Measurements from ENCODE around the gene ECHDC1.

ECHDC1 gene

DNA sequence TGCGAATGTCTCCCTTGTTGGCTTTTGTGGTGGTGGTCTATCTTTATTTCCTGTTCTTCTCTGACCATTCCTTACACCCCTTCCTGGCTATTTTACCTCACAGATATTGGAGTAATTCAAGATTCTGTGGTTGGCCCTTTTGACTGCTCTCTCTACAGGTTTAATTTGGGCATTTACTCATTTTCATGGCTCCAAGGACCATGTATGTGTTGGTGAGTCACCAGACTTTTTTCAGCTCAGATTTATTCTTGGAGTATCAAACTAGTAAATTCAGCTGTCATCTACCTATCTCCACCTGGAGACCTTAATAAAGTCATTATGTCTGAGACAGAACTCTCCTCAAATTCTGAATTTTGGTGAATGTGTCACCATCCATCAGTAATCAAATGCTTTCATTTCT, 61.2 kb downstream of the ECHDC1 start:
- DNase-seq (ENCODE audit: low read depth) = no peak

GRCh38 chr6:127279815-127280214, 63.6 kb downstream of the ECHDC1 start:
- no peak for DNase-seq (ENCODE audit: low read depth)

DNA sequence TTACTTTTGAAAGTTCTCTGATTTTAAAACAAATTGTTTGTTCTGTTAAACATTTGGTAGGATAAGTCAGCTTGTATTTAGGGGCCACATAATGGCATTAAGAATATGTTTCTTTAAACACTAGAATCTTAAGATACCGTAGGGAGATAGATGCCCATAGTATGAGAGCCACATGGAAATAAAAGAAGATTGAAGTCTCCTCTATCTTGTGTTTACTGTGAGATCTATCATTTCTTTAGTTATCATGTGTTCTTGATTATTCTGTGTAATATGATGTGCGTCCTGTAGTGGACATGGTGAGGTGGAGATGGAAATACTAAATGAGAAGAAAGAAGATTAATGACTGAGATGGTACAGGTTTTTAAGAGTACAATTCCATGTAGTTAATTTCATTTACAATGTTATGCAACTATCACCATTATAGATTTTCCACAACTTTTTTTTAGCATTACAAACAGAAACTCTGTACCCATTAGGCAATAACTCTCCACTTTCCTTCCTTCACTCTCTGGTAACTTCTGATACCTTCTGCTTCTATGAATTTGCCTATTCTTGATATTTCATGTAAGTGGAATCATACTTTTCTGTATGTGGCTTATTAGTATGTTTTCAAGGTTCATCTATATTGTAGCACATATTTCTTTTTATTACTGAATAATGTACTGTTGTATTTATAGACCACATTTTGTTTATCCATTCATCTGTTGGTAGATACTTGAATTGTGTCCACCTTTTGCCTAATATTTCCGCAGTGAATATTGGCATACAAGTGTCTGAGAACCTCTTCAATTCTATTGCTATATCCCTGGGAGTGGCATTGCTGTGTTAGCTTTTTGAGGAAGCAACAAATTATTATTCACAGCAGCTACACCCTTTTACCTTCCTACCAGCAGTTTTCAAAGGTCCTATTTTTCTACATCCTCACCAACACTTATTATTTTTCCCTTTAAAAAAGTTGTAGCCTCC, 65.2 kb downstream of the ECHDC1 start:
- no peak for DNase-seq (ENCODE audit: low read depth)

DNA sequence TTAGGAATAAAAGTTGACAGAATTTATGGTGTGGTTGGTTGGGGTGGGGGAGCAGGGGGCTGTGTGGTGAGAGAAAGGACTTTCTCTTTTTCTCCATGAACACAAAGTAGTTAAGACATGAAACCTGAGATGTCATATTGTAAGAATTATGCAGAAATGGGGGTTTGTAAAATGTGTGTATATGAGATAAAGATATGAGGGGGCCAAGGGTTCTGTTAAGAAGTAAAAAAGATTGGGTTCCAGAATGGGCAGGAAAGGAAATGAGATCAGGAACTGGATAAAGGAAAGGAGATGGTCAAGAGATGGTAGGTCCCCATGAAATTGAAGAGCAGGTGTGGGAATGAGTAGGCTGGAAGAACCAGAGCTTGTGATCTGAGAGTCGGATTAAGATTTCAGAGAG, 67.1 kb downstream of the ECHDC1 start:
- no peak for DNase-seq (ENCODE audit: low read depth)

- no peak for DNase-seq (ENCODE audit: low read depth)
Measured at GRCh38 chr6:127273499-127273898, 69.9 kb downstream of the ECHDC1 start.

- DNase-seq (ENCODE audit: low read depth) = no peak
Measured at GRCh38 chr6:127272576-127272975, 70.8 kb downstream of the ECHDC1 start.

DNA sequence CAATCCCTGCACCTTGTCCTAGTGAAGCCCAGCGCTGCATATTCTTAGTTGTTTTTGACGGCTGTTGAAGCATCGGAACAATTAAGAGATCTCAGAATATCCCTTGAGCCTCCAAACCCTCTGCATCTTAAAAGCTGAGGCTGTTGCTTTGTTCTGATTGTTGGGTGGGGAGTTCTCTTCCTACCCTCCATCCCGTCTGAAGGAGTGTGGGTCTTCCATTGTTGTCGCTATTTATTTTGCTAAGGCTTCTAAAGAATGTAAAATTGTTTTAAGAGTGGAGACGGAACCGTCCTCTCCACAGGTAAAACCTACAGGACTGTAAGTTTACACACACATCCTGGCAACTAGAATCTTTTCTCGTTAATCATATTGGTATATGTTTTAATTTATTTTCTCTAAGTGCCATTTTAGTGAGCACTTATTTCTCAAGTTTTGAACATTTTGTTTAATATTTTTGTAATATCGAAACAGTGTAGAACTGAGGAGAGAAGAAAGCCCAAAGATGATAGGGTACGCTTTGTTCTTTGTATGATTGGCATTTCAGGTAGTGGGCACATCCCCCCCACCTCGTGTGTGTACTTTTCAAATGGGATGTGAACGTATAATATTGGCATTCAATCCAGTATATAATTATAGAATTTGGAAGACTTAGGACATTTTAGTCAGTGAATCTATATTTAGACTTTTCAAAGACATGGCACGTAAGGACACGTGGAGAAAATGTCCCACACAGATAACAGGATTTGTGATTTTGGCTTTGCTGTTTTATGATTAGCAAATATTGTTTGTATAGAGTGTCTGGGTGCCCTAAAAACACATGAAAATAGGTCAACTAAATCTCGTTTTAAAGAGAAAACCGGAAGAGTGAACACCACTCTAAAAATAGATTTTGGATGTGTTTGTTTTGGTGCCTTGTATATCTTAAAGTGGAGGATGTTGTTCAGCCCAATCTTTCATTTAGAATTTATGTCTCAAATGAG, 75.5 kb downstream of the ECHDC1 start:
- no peak for DNase-seq (ENCODE audit: low read depth)

DNA sequence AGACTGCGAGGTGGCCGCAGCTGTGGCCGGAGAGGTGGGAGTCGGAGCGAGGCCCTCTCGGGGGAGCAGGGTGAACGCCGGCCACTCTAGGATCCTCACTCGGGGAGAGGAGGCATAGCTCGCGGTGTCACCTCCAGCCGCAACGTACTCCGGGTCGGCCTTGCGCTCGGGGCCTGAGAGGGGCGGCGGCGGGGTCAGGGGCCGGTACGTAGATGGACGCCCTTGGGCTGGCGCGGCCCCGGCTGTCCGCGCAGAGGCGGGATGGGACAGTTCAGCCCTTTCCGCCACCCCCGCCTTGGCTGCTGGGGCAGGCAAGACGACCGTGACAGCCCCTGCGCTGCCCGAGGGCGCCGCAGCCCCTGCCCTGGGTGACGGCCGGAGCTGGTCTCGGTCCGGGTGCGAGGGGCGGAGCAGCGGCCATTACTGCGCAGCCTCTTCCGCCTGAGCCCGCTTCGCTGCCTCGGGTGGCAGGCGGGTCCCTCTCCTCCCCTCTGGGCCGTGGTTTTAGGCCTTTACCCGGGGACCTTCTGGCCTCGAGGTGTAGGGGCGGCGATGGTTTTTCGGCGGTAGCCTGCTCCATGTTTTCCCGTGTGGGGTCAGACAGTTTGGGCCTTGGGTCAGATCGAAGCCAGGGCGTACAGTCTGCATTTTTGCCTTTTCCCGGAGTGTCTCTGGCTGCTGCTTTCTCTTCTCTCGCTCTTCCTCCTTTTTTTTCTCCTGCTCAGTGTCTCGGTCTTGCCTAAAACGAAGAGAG, 76.3 kb downstream of the ECHDC1 start:
- peak; percentile 22 for DNase-seq (ENCODE audit: low read depth)

DNA sequence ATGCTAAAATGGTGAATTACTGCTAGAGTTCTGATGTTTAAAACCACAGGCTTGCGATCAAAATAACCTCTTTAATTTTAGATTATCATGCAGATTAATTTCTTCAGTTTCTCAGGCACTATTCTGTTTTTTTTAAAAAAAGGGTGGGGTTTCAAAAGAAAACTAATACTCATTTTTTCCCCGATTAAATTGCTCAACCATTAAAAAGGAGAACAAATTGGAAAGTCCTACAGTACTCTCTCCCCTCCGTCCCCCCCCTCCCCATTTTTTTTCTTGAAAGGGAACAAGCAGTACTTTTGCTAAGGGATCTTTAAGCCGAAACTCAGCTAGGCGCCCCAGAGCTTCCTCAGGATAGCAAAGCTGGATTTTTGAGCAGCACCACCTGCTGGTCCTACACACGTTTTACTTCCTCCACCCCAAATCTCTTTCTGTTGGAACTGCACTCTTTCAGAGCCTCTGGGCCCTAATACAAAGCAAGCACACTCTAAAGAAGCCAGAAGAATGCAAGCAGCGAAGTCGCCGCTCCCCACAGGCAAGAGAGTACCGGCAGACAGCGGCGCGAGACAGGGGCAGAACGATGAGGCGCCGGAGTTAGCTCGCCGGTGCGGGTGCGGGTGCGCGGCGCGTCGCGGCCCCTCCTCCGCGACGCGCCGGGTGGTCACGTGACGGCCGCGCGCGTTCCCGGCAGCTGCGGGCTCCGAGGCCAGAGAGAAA, 77.1 kb downstream of the ECHDC1 start, which contains the start of gene RNF146:
RNF146 (plus strand) TSS at position 687 of the 714 bp plus-strand sequence. CDS start 13,475 bp downstream, outside the sequence.
- peak; percentile 44 for DNase-seq (ENCODE audit: low read depth)

- no peak for DNase-seq (ENCODE audit: low read depth)
Measured at GRCh38 chr6:127263481-127263880, 79.9 kb downstream of the ECHDC1 start.

- no peak for DNase-seq (ENCODE audit: low read depth)
Measured at GRCh38 chr6:127262896-127263295, 80.5 kb downstream of the ECHDC1 start.

DNA sequence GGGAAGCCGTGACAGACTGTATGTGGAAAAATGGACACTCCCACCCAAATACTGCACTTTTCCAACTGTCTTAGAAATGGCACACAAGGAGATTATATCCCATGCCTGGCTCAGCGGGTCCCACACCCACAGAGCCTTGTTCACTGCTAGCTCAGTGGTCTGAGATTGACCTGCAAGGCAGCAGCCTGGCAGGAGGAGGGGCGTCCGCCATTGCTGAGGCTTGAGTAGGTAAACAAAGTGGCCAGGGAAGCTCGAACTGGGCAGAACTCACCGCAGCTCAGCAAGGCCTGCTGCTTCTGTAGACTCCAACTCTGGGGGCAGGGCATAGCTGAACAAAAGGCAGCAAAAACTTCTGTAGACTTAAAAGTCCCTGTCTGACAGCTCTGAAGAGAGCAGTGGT, 88.1 kb downstream of the ECHDC1 start:
- DNase-seq (ENCODE audit: low read depth) = no peak

DNA sequence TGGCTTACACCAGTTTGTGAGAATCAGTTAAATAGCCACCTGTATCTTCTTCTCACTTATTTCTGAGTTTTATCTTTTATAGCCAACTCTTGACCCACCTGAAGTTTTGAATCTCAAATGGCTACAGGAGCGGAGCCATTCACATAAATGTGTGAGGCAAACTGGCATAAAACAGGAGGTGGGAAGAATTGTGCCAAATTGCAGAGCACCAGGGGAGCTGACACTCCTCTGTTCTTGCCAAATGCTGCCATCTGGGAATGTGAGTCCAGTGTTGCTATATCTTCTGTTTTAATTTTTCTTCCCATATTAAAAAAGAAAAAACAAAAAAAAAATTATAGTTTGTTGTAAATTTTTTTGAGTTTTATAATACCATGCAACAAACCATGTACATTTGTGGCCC, 93.8 kb downstream of the ECHDC1 start:
- no peak for DNase-seq (ENCODE audit: low read depth)

DNA sequence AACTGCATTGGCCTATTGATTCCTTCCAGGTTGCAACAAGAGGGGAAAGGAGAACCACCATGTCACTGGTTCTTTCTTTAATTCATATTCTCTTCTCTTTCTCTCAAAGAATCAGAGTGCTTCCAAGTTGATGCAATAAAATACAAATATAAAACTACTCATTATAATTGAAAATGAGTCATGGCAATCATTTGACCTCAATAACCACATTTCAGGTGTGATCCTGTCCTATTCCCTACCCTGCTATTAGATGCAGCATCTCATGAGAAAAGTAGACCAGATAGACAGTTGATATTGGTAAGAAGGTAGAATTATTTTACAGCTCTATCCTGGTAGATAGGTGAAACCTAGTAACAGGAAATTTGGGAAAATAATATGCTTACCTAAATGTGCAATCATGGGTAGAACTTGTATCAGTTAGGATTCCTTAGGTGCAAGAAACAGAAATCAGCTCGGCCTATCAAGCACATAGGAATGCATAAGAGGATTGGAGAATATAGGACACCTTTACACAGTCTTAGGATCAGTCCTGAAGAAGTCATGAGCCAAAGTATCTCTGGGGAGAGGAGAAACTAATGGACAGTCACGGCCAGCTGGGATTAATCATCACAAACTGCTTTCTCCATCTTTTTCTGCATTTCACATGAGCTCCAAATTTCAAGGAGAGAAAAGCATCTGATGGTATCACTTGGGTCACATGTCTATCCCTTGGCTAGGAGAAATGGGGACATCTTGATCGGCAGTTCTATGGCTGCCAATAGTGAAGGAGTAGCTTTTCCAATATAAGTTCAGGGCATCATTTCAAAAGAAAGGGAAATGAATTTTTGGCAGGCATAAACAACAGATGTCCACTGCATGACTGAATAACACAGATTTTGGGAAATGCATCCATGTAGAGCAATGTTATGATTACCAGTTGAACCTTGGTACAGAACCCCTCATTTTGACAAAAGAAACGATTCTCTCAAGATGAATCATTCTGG, 96.0 kb downstream of the ECHDC1 start:
- no peak for DNase-seq (ENCODE audit: low read depth)

GRCh38 chr6:127243501-127243900, 99.9 kb downstream of the ECHDC1 start:
- no peak for DNase-seq (ENCODE audit: low read depth)
